ES-I3 (cell line): Measurements from ENCODE around the gene FNDC8.
"Not testable (repeated sequence)": the region's sequence is repeated elsewhere in the genome, so short reads cannot be mapped to it uniquely, and the experiment has no call there.

ENCODE experiments used
- H3K36me3 ChIP-seq: 2 replicates; pipeline ENCODE4 v1.6.1; 2013; ENCODE audit warnings: mild to moderate bottlenecking, low read length, control low read depth, moderate library complexity; ENCODE audit not compliant: insufficient read depth
- H3K4me1 ChIP-seq: 2 replicates; pipeline ENCODE4 v1.6.1; 2013; ENCODE audit warnings: mild to moderate bottlenecking, control low read depth, low read length; ENCODE audit not compliant: insufficient read depth
- H3K9ac ChIP-seq: 2 replicates; pipeline ENCODE4 v1.6.1; 2013; ENCODE audit warnings: low read depth, mild to moderate bottlenecking, low read length, moderate library complexity
- H3K9me3 ChIP-seq: 2 replicates; pipeline ENCODE4 v1.6.1; 2013; ENCODE audit warnings: mild to moderate bottlenecking, low read length, moderate library complexity; ENCODE audit not compliant: control insufficient read depth, insufficient read depth

FNDC8 gene

GRCh38 chr17:35144840-35145239 lies 23.4 kb downstream of the FNDC8 start:
- Histone ChIP-seq H3K9ac (no peak overlapping the region), H3K9me3 (no peaks in the 10 kb centered on the region), H3K4me1 (peaks cover 20% of the 10 kb centered on the region; the same call in 1 of the 2 replicates), H3K36me3 (no peaks in the 10 kb centered on the region)

- no peak overlapping the region for H3K9ac ChIP-seq
- H3K4me1 ChIP-seq = peaks cover 20% of the 10 kb centered on the region; the same call in 1 of the 2 replicates
- H3K36me3 ChIP-seq = no peaks in the 10 kb centered on the region
- no peaks in the 10 kb centered on the region for H3K9me3 ChIP-seq
Measured at GRCh38 chr17:35146214-35146833, 24.9 kb downstream of the FNDC8 start.

GRCh38 chr17:35147375-35147905 lies 26.0 kb downstream of the FNDC8 start, which contains the start of gene UNC45B:
UNC45B (plus strand) TSS chr17:35147817; CDS start chr17:35148264, 447 bp downstream.
- Histone ChIP-seq H3K9ac (no peak within 1 kb of the TSS), H3K36me3 (no peaks in the 10 kb centered on the region), H3K4me1 (peaks cover 20% of the 10 kb centered on the region; the same call in 1 of the 2 replicates), H3K9me3 (no peaks in the 10 kb centered on the region)

- Histone ChIP-seq H3K9ac (no peak overlapping the region), H3K4me1 (peaks cover 20% of the 10 kb centered on the region; the same call in 1 of the 2 replicates), H3K9me3 (no peaks in the 10 kb centered on the region), H3K36me3 (no peaks in the 10 kb centered on the region)
Measured at GRCh38 chr17:35148144-35148543, 26.7 kb downstream of the FNDC8 start.

GRCh38 chr17:35149941-35150340 lies 28.5 kb downstream of the FNDC8 start:
- H3K9ac ChIP-seq = no peak overlapping the region
- H3K36me3 ChIP-seq = no peaks in the 10 kb centered on the region
- peaks cover 17% of the 10 kb centered on the region; the same call in 1 of the 2 replicates for H3K4me1 ChIP-seq
- no peaks in the 10 kb centered on the region for H3K9me3 ChIP-seq

- H3K36me3 ChIP-seq, H3K9me3 ChIP-seq, H3K9ac ChIP-seq: not testable (repeated sequence)
- peaks cover 17% of the 10 kb centered on the region; the same call in 1 of the 2 replicates for H3K4me1 ChIP-seq
Measured at GRCh38 chr17:35151080-35151479, 29.7 kb downstream of the FNDC8 start.

- H3K4me1 ChIP-seq = peaks cover 8% of the 10 kb centered on the region; the same call in 1 of the 2 replicates
- H3K9ac ChIP-seq = no peak overlapping the region
- H3K9me3 ChIP-seq = no peaks in the 10 kb centered on the region
- H3K36me3 ChIP-seq = no peaks in the 10 kb centered on the region
Measured at GRCh38 chr17:35152421-35153140, 31.2 kb downstream of the FNDC8 start.

- Histone ChIP-seq H3K9ac (no peak overlapping the region), H3K9me3 (no peaks in the 10 kb centered on the region)
Measured at GRCh38 chr17:35154196-35155165, 33.1 kb downstream of the FNDC8 start.

GRCh38 chr17:35155246-35155645 lies 33.8 kb downstream of the FNDC8 start:
- H3K9me3 ChIP-seq = no peaks in the 10 kb centered on the region
- H3K9ac ChIP-seq = no peak overlapping the region
- H3K36me3 ChIP-seq = no peaks in the 10 kb centered on the region
- H3K4me1 ChIP-seq = no peaks in the 10 kb centered on the region

More at GRCh38 chr17:35154196-35155165, 33.1 kb downstream of the FNDC8 start:
- H3K36me3 ChIP-seq = no peaks in the 10 kb centered on the region
- no peaks in the 10 kb centered on the region for H3K4me1 ChIP-seq

- Histone ChIP-seq H3K9ac (no peak overlapping the region), H3K36me3 (no peaks in the 10 kb centered on the region), H3K4me1 (no peaks in the 10 kb centered on the region), H3K9me3 (no peaks in the 10 kb centered on the region)
Measured at GRCh38 chr17:35159940-35160339, 38.5 kb downstream of the FNDC8 start.

- no peaks in the 10 kb centered on the region for H3K36me3 ChIP-seq
- no peaks in the 10 kb centered on the region for H3K4me1 ChIP-seq
- no peak overlapping the region for H3K9ac ChIP-seq
- no peaks in the 10 kb centered on the region for H3K9me3 ChIP-seq
Measured at GRCh38 chr17:35160354-35161201, 39.2 kb downstream of the FNDC8 start.

GRCh38 chr17:35161281-35161761 lies 39.9 kb downstream of the FNDC8 start:
- Histone ChIP-seq H3K36me3 (no peaks in the 10 kb centered on the region), H3K9ac (no peak overlapping the region), H3K4me1 (no peaks in the 10 kb centered on the region), H3K9me3 (no peaks in the 10 kb centered on the region)

- no peaks in the 10 kb centered on the region for H3K36me3 ChIP-seq
- H3K4me1 ChIP-seq = no peaks in the 10 kb centered on the region
- H3K9me3 ChIP-seq = no peaks in the 10 kb centered on the region
- no peak overlapping the region for H3K9ac ChIP-seq
Measured at GRCh38 chr17:35162755-35163154, 41.3 kb downstream of the FNDC8 start.
